GM21381 (cell line): ENCODE measurements around the gene PRR14L.
"Not testable (repeated sequence)": the region's sequence is repeated elsewhere in the genome, so short reads cannot be mapped to it uniquely, and the experiment has no call there.

Experiments used
- ATAC-seq: cut with Tn5 transposase; IDR thresholded peaks from one replicate; pipeline ENCODE4 v1.9.1; 2021; ENCODE audit warnings: mild to moderate bottlenecking, moderate library complexity; ENCODE audit not compliant: unreplicated experiment

PRR14L gene

DNA sequence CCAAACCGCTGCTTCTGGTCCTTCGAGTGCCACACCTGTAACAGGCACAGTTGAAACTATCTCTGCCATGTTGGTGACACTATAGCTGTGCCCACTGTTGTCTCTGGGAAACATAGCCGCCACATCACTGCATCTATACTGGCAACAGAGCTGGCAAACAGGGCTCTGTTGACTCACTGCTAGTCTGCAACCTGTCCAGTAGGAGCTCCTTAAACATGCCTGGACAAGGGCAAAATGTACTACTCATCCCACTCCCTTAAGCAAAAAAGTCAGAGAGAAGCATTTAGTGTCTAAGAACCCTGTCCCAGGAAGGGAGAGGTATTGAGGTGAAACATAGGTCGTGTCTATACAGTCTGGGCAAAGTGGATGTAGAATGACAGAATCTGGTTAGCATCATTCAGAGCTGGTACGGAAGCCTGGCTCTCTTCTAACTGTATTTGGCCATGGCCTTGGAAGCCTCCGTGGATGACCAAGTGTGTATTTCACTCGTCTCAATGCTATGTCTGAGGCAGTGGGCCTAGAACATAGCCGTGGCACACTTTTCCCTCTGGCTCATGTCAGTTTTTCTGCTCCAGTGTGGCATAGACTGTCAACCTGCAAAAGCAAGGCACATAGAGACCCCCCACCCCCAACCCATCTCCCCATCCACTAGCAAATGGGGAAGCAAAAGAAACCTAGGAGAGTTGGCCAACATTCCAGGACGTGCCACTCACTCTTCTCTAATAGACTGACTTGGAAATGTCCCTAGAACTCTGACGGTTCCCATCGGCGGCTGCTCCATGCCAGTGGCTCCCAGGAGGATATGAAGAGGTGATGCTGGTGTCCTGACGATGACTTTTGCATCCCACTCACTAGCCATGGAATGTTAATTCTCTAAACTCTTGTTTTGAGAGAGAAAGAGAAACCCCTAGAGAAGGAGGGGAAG lies 66.5 kb downstream of the PRR14L start:
- ATAC-seq, result no peak

DNA sequence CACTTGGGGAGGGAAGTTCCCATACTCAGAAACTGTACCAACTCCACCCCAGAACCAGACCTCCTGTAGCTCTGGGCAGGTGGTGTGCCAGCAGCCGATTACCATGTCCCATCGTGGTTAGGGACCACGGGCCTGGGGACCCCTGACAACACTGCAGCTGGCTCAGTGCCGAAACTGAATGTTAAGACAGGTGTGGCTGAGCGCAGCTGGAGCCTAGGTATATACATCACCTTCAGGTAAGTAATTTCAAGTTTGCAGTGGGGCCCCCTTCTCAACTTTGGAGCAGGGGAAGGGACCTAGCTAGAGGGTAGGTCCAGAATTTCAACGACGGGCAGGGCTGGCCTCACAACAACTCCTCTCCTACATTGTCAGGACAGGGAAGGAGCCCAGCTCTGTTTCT lies 67.2 kb downstream of the PRR14L start:
- ATAC-seq, result no peak

DNA sequence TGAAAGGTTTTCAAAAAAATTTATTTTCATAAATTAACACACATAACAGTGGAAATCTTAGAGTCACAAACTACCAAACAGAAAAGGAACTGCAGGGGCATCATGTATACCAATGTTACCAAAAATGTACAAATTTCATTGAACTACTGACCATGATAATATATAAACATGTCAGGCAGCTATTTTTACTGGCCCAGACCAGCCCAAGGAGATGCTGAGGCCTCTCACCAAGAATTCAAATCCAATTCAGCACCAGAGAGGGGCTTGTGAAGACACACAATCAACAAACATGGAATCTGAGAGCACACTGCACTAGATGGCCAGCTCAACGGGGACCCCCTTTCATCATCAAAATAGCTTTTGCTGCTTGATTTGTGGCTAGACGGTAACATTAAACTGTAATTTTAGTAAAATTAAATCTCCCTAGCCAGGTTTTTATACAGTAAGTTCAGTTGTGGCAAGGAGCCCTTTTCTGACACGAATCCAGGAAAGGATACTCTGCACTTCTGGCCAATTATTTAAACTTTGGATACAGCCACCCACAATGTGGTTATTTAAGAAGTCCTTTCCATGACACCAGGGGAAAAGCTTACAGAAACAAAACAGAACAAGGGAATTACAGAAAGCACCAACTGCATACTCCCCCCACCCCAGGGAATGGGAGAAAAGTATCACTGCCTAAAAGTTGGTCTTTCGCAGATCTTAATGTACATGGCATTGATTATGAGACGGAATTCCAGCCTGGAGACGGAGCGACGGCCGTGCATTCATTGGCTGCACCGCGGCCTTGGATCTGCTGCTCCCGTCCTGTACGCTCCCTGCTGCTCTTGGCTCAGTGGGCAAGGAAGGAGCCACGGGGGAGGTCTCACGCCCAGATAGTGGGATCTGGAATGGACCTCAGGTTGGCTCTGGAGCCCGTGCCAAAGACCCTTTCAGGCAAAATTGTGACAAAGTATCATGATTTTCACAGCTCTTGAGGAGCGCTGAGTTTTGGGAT lies 68.3 kb downstream of the PRR14L start:
- no peak for ATAC-seq

DNA sequence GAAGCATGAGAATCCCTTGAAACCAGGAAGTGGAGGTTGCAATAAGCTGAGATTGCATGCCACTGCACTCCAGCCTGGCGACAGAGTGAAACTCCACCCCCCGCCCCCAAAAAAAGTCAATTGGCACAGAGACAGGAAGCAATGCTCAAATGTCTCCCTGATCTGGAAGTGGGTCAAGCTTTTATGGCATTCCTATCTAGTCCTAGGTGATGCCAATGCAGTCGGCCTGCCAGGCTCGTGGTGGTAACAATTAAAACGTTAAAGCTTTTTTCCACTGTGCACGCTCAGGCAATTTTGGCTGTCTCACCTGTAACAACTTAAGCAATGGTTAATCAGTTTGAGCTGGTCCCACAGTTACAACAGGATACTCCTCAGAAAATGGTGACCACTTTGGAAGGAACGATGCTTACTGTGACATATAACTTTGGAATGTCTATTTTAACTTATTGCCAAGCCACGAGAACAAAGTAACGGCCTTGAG lies 69.0 kb downstream of the PRR14L start:
- ATAC-seq, result no peak

DNA sequence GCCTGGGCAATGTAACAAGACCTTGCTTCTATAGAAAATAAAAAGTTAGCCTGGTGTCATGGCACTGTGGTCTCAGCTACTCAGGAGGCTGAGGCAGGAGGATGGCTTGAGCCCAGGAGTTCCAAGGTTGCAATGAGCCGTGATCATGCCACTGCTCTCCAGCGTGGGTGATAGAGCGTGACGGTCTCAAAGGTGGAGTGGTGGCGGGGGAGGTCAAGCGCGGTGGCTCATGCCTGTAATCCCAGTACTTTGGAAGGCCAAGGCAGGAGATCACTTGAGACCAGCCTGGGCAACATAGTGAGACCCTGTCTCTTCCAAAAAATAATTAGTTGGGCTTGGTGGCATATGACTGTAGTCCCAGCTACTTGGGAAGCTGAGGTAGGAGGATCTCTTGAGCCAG lies 71.2 kb downstream of the PRR14L start:
- no peak for ATAC-seq

- ATAC-seq, result peak; percentile 97
Observed at GRCh38 chr22:31676700-31677099, 73.2 kb downstream of the PRR14L start.

- ATAC-seq, result not testable (repeated sequence)
Observed at GRCh38 chr22:31674219-31674618, 75.7 kb downstream of the PRR14L start.

DNA sequence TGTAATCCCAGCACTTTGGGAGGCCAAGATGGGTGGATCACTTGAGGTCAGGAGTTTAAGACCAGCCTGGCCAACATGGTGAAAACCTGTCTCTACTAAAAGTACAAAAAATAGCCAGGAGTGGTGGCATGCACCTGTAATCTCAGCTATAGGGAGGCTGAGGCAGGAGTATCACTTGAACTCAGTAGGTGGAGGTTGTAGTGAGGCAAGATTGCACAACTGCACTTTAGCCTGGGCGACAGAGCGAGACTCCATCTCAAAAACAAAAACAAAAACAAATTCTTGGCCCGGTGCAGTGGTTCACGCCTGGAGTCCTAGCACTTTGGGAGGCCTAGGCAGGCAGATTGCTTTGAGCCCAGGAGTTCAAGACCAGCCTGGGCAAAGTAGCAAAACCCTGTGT lies 81.1 kb downstream of the PRR14L start:
- ATAC-seq, result not testable (repeated sequence)

GRCh38 chr22:31662668-31663037 lies 87.3 kb downstream of the PRR14L start:
- ATAC-seq, result no peak

GRCh38 chr22:31661851-31662667 lies 87.9 kb downstream of the PRR14L start, which contains the start of gene PISD:
PISD (minus strand) TSS chr22:31662215; CDS start chr22:31662208, 7 bp downstream.
- ATAC-seq, result peak; percentile 80

DNA sequence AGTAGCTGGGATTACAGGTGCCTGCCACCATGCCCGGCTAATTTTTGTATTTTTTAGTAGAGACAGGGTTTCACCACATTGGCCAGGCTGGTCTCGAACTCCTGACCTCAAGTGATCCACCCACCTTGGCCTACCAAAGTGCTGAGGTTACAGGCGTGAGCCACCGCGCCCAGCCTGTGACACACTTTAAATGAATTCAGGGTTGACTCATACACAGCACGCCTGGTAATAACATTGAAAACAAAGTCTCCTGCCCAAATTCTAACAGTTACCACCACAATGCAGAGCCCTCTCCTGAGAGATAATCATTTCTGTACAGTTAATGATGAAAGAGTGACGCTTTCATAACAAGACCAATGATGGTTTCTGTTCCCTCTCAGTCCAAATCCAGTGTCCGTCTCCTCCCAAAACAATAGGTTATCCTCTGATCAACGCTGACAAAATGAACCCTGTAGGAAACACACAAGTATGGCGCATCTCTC lies 89.0 kb downstream of the PRR14L start:
- ATAC-seq, result not testable (repeated sequence)

GRCh38 chr22:31659246-31659645 lies 90.7 kb downstream of the PRR14L start:
- no peak for ATAC-seq

- no peak for ATAC-seq
Observed at GRCh38 chr22:31654408-31654807, 95.5 kb downstream of the PRR14L start.

- no peak for ATAC-seq
Observed at GRCh38 chr22:31653944-31654343, 96.0 kb downstream of the PRR14L start.

- ATAC-seq, result no peak
Observed at GRCh38 chr22:31652911-31653684, 96.8 kb downstream of the PRR14L start.

DNA sequence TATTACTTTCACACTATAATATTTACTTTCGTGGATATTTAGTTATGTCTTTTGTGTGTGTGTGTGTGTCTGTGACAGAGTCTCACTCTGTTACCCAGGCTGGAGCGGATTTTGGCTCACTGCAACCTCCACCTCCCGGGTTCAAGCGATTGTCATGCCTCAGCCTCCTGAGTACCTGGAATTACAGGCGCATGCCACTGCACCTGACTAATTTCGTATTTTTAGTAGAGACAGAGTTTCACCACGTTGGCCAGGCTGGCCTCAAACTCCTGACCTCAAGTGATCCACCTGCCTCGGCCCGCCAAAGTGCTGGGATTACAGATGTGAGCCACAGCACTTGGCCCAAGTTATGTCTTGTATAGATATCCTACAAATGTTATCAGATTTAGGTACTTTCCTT lies 97.8 kb downstream of the PRR14L start:
- ATAC-seq, result no peak

GRCh38 chr22:31651664-31652063 lies 98.3 kb downstream of the PRR14L start:
- ATAC-seq, result no peak

GRCh38 chr22:31650391-31650790 lies 99.5 kb downstream of the PRR14L start:
- no peak for ATAC-seq

GRCh38 chr22:31647523-31648320 lies 102.2 kb downstream of the PRR14L start:
- ATAC-seq, result no peak
